NCI-H748 (cell line): ENCODE data around the gene ASXL3.
A peak's percentile ranks its signal among the peaks of the same experiment; 100 is the strongest.

ENCODE experiments used
- DNase-seq: peaks from one replicate; lab custom pipeline; 2025; ENCODE audit not compliant: unreplicated experiment; lab: John Stamatoyannopoulos, UW

Gene ASXL3

GRCh38 chr18:33712719-33713118 is 134.7 kb downstream of the ASXL3 start:
- DNase-seq: no peak

GRCh38 chr18:33716061-33716683 is 138.2 kb downstream of the ASXL3 start:
- DNase-seq: no peak

GRCh38 chr18:33717339-33717738 is 139.3 kb downstream of the ASXL3 start:
- no peak for DNase-seq

GRCh38 chr18:33720133-33720532 is 142.1 kb downstream of the ASXL3 start:
- DNase-seq: no peak

- DNase-seq: no peak
These were observed 151.5 kb downstream of the ASXL3 start for GRCh38 chr18:33729556-33729955.

GRCh38 chr18:33733376-33733775 is 155.4 kb downstream of the ASXL3 start:
- peak; percentile 56 for DNase-seq

- DNase-seq: no peak
These were observed 157.4 kb downstream of the ASXL3 start for GRCh38 chr18:33735428-33735827.

- DNase-seq: no peak
These were observed 163.7 kb downstream of the ASXL3 start for GRCh38 chr18:33741760-33742159.

GRCh38 chr18:33744032-33744697 is 166.1 kb downstream of the ASXL3 start:
- DNase-seq: no peak

- peak; percentile 89 for DNase-seq
These were observed 167.3 kb downstream of the ASXL3 start for GRCh38 chr18:33745151-33745795.

- DNase-seq: peak; percentile 98
These were observed 168.0 kb downstream of the ASXL3 start for GRCh38 chr18:33745871-33746545.

GRCh38 chr18:33749834-33750233 is 171.8 kb downstream of the ASXL3 start:
- peak; percentile 77 for DNase-seq

- no peak for DNase-seq
These were observed 172.3 kb downstream of the ASXL3 start for GRCh38 chr18:33750366-33750765.

- DNase-seq: peak; percentile 88
These were observed 173.7 kb downstream of the ASXL3 start for GRCh38 chr18:33751613-33752221.

- no peak for DNase-seq
These were observed 177.4 kb downstream of the ASXL3 start for GRCh38 chr18:33755391-33755790.

GRCh38 chr18:33755931-33756560 is 178.0 kb downstream of the ASXL3 start:
- DNase-seq: peak; percentile 86

GRCh38 chr18:33757037-33757436 is 179.0 kb downstream of the ASXL3 start:
- peak; percentile 42 for DNase-seq

- peak; percentile 80 for DNase-seq
These were observed 183.3 kb downstream of the ASXL3 start for GRCh38 chr18:33761363-33761762.

GRCh38 chr18:33781429-33781828 is 203.4 kb downstream of the ASXL3 start:
- peak; percentile 90 for DNase-seq
